ENCODE results near the gene BCL7B. TPM values are rescaled to one million over a fixed set of nuclear protein-coding genes. Genes with fewer than 3 reads are reported as not detected.

Gene BCL7B
- 100 to 1,000 TPM in 1 of 3 donors, 10 to 100 TPM in 2; 59.3 to 112 (median 62.0) TPM for total RNA-seq
- long read RNA-seq, donor 1, transcript BCL7B-205 (5 exons, 887 nt), result minor isoform, 11 of 245 reads
- long read RNA-seq, donor 1, transcript BCL7B-202 (5 exons, 1,458 nt), result minor isoform, 8 of 245 reads
- long read RNA-seq, donor 1, transcript BCL7B-206 (7 exons, 985 nt), result minor isoform, 11 of 245 reads
- long read RNA-seq, donor 1, transcript BCL7B-201 (6 exons, 1,975 nt), result major isoform, 180 of 245 reads
- long read RNA-seq, donor 1, partial matches to known transcripts, result 5 of 245 reads
- long read RNA-seq, donor 1, other reads (novel, unspliced or antisense), result 21 of 245 reads
- long read RNA-seq, donor 2, transcript BCL7B-210 (6 exons, 1,638 nt), result minor isoform, 13 of 52 reads
- long read RNA-seq, donor 2, transcript BCL7B-201 (6 exons, 1,975 nt), result major isoform, 27 of 52 reads
- long read RNA-seq, donor 2, partial matches to known transcripts, result 2 of 52 reads
- long read RNA-seq, donor 2, other reads (novel, unspliced or antisense), result 5 of 52 reads

- Histone ChIP-seq H3K4me1 (ENCODE audit: low read depth) (peaks cover 19% of the 10 kb centered on the region), H3K9me3 (no peaks in the 10 kb centered on the region), H3K36me3 (ENCODE audit: low read depth) (no peaks in the 10 kb centered on the region), H3K4me3 (peak within 1 kb of the TSS; percentile 77)
- TF ChIP-seq CTCF (IDR thresholded peaks at IDR 0.05), result no peak
- DNase-seq, result peak; percentile 80 to 91 (median 87)
- intact Hi-C loops (cut with DNase I, micrococcal nuclease), result no loop called here
- ATAC-seq, result peak; percentile 79
Observed at GRCh38 chr7:73557397-73558257, at the start of gene BCL7B. Gene BCL7B (minus strand): TSS chr7:73557690. CDS start chr7:73557578, 112 bp downstream.

- intact Hi-C loops (cut with DNase I, micrococcal nuclease), result loop anchor here (5.0 to 10.0 kb wide), 3 partner anchors 69 to 132 kb away; partner anchors contain the start of gene ABHD11 (in 1 of the 2)
- TF ChIP-seq CTCF (IDR thresholded peaks at IDR 0.05), result no peak
- no peaks in the 10 kb centered on the region for H3K9me3 ChIP-seq
- H3K4me3 ChIP-seq, result no peak overlapping the region
- H3K36me3 ChIP-seq (ENCODE audit: low read depth), result no peaks in the 10 kb centered on the region
- H3K4me1 ChIP-seq (ENCODE audit: low read depth), result no peaks in the 10 kb centered on the region
- DNase-seq (no peak), ATAC-seq (no peak)
Observed at GRCh38 chr7:73605601-73606220, 48.2 kb upstream of the BCL7B start.

- intact Hi-C loops (cut with DNase I, micrococcal nuclease), result loop anchor here in 1 of 2 donors (10.0 kb wide), 1 partner anchor 72 kb away; no protein-coding TSS in a partner anchor
- no peak for DNase-seq
- H3K36me3 ChIP-seq (ENCODE audit: low read depth), result no peaks in the 10 kb centered on the region
- no peak overlapping the region for H3K4me3 ChIP-seq
- no peaks in the 10 kb centered on the region for H3K9me3 ChIP-seq
- ATAC-seq, result peak; percentile 14
- TF ChIP-seq CTCF (IDR thresholded peaks at IDR 0.05), result no peak
- H3K4me1 ChIP-seq (ENCODE audit: low read depth), result no peaks in the 10 kb centered on the region
Observed at GRCh38 chr7:73602721-73603651, 45.5 kb upstream of the BCL7B start.

- H3K36me3 ChIP-seq (ENCODE audit: low read depth), result no peaks in the 10 kb centered on the region
- intact Hi-C loops (cut with DNase I, micrococcal nuclease), result loop anchor here in 1 of 2 donors (10.0 kb wide), 1 partner anchor 75 kb away; no protein-coding TSS in a partner anchor
- no peaks in the 10 kb centered on the region for H3K9me3 ChIP-seq
- no peak overlapping the region for H3K4me3 ChIP-seq
- ATAC-seq, result no peak
- no peak for DNase-seq
- TF ChIP-seq CTCF (IDR thresholded peaks at IDR 0.05), result no peak
- H3K4me1 ChIP-seq (ENCODE audit: low read depth), result no peaks in the 10 kb centered on the region
Observed at GRCh38 chr7:73599916-73600315, 42.4 kb upstream of the BCL7B start.
